HepG2 (cell line): ENCODE measurements around the gene NDE1. TPM values are rescaled to one million over a fixed set of nuclear protein-coding genes. Genes with fewer than 3 reads are reported as not detected.
A peak's percentile ranks its signal among the peaks of the same experiment; 100 is the strongest.

Experiments
- ATAC-seq: fragments of 200-7000 bp; cut with Tn5 transposase; 3 replicates; pipeline ENCODE4 v1.9.1; 2020; ENCODE audit warnings: mild to moderate bottlenecking, moderate library complexity
- BruUV-seq: library from RNA; stranded (reverse); fragments of 400-500 nt; replicated peaks from 2 replicates; lab custom pipeline; 2021; lab: Mats Ljungman, UMichigan
- CTCF ChIA-PET: fragments of 300-600 bp; formaldehyde crosslinking; extraction: SDS; loops from one replicate; lab custom pipeline; 2021; ENCODE audit warnings: low total read pairs, inconsistent platforms, low intra/inter-chr PET ratio; lab: Yijun Ruan, JAX
- POLR2A ChIA-PET: fragments of 350-600 bp; sonication (Branson Sonifier 250); formaldehyde crosslinking; loops from one replicate; lab custom pipeline; 2020; ENCODE audit warnings: antibody characterized with exemption, inconsistent platforms; lab: Yijun Ruan, JAX
- DNase-seq: peaks from one replicate; pipeline ENCODE4 v3.0.0-alpha.2; 2015; ENCODE audit warnings: low spot score
- FAIRE-seq: peaks from 3 replicates; lab custom pipeline; 2011; peaks lifted over from hg19 to GRCh38; lab: Jason Lieb, UNC
- H2AFZ ChIP-seq: one replicate; pipeline ENCODE4 v1.6.1; 2011; ENCODE audit warnings: low read length, inconsistent platforms
- H3K27ac ChIP-seq: fragments of 300-600 bp; 3 replicates; pipeline ENCODE4 v1.8.0; 2011; ENCODE audit warnings: mixed run types, mild to moderate bottlenecking, mixed read lengths, low read length, inconsistent platforms; ENCODE audit not compliant: insufficient read depth; ENCODE audit errors: extremely low read length
- H3K27me3 ChIP-seq, 2 experiments: fragments of 200-600 bp in 1 of 2; 2 replicates in 1 of 2; 3 replicates in 1 of 2; pipeline versions ENCODE4 v1.6.0 to v1.8.0; 2011; ENCODE audit warnings: low read length in 2 of 2, mild to moderate bottlenecking in 2 of 2, moderate library complexity in 2 of 2, inconsistent platforms in 1 of 2; ENCODE audit not compliant: insufficient read depth in 2 of 2, control insufficient read depth in 1 of 2
- H3K36me3 ChIP-seq, 2 experiments: fragments of 200-600 bp in 1 of 2; replicated peaks in 1 of 2; 2 replicates in 1 of 2; 3 replicates in 1 of 2; pipeline versions ENCODE4 v1.5.1 to v1.8.0; 2011; ENCODE audit warnings: low read length in 2 of 2, inconsistent platforms in 1 of 2; ENCODE audit not compliant: insufficient read depth in 2 of 2, control insufficient read depth in 1 of 2
- H3K4me1 ChIP-seq: 2 replicates; pipeline ENCODE4 v1.5.1; 2012; ENCODE audit warnings: low read length, inconsistent platforms; ENCODE audit not compliant: insufficient read depth
- H3K4me2 ChIP-seq: 2 replicates; pipeline ENCODE4 v1.6.0; 2011; ENCODE audit warnings: low read depth, low read length, inconsistent platforms
- H3K4me3 ChIP-seq, 3 experiments: fragments of 200-600 bp in 1 of 3; sonication (generic), shearing (Covaris generic) in 1 of 3; replicated peaks in 1 of 3; 2 replicates each; pipeline ENCODE4 v1.5.1; 2011 to 2016; ENCODE audit warnings: low read length in 3 of 3, inconsistent platforms in 2 of 3, low read depth in 2 of 3, mild to moderate bottlenecking in 2 of 3, control low read depth in 1 of 3, mixed read lengths in 1 of 3; ENCODE audit not compliant: insufficient read depth in 1 of 3
- H3K79me2 ChIP-seq: one replicate; pipeline ENCODE4 v1.6.1; 2011; ENCODE audit warnings: low read length, inconsistent platforms; ENCODE audit not compliant: insufficient read depth
- H3K9ac ChIP-seq: 2 replicates; pipeline ENCODE4 v1.6.0; 2011; ENCODE audit warnings: mild to moderate bottlenecking, low read depth, low read length, inconsistent platforms; ENCODE audit not compliant: insufficient read depth
- H3K9me3 ChIP-seq: 2 replicates; pipeline ENCODE4 v1.5.1; 2012; ENCODE audit warnings: mild to moderate bottlenecking, low read length
- H4K20me1 ChIP-seq: 2 replicates; pipeline ENCODE4 v1.6.0; 2011; ENCODE audit warnings: inconsistent platforms, mild to moderate bottlenecking, low read length, moderate library complexity; ENCODE audit not compliant: insufficient read depth
- NFKB2 ChIP-seq: sonication (generic); formaldehyde crosslinking; IDR thresholded peaks from 2 replicates; pipeline ENCODE4 v1.4.0; 2020; ENCODE audit warnings: missing genetic modification reagents, borderline replicate concordance
- NRL ChIP-seq: sonication (generic); formaldehyde crosslinking; IDR thresholded peaks from 2 replicates; pipeline ENCODE4 v1.5.0; 2020; ENCODE audit warnings: missing genetic modification reagents, mild to moderate bottlenecking, moderate library complexity, borderline replicate concordance
- ZBTB38 ChIP-seq: sonication (generic); formaldehyde crosslinking; IDR thresholded peaks from 2 replicates; pipeline ENCODE4 v1.5.1; 2020; ENCODE audit warnings: mild to moderate bottlenecking, missing genetic modification reagents
- ZNF136 ChIP-seq: sonication (generic); formaldehyde crosslinking; IDR thresholded peaks from 2 replicates; pipeline ENCODE4 v1.8.1; 2022; ENCODE audit warnings: low read depth, mild to moderate bottlenecking, moderate library complexity, missing genetic modification reagents
- ZNF678 ChIP-seq: sonication (generic); formaldehyde crosslinking; IDR thresholded peaks from 2 replicates; pipeline ENCODE4 v1.4.0; 2020; ENCODE audit warnings: mild to moderate bottlenecking, missing genetic modification reagents
- ZNF713 ChIP-seq: sonication (generic); formaldehyde crosslinking; IDR thresholded peaks from 2 replicates; pipeline ENCODE4 v1.4.0; 2020; ENCODE audit warnings: mild to moderate bottlenecking, missing genetic modification reagents
- ZNF737 ChIP-seq: sonication (generic); formaldehyde crosslinking; IDR thresholded peaks from 2 replicates; pipeline ENCODE4 v1.5.0; 2020; ENCODE audit warnings: missing genetic modification reagents, mild to moderate bottlenecking, borderline replicate concordance
- WGBS: methylation state at CpG from one replicate; pipeline ENCODE4 v1.1.6; 2017; ENCODE audit warnings: low lambda C conversion rate; 5-methylcytosine and 5-hydroxymethylcytosine counted together
- in situ Hi-C: cut with HindIII; loops from 2 replicates; pipeline ENCODE4 v1.10.0; 2017; ENCODE audit warnings: low pct_unique_long_range_greater_than_20kb; ENCODE audit not compliant: extremely low pct_ligation_motif_present
- intact Hi-C: fragments of 100-400 bp; cut with micrococcal nuclease; formaldehyde crosslinking; loops from one replicate; pipeline ENCODE4 v1.10.0; 2022; ENCODE audit not compliant: unreplicated experiment
- polyA plus RNA-seq, 8 experiments: library from polyadenylated mRNA; depleted of rRNA in 3 of 8; stranded (reverse) in 7 of 8; unstranded in 1 of 8; fragments of >200 nt; fragmentation: Illumina TruSeq in 4 of 8; extraction: Trizol in 4 of 8; gene quantifications; 2 replicates each; pipeline versions ENCODE4 v1.2.1 to v1.2.3, GENCODE V29; 2011 to 2016; ENCODE audit warnings: low read depth in 4 of 8, missing spikeins in 1 of 8, mixed read lengths in 1 of 8; ENCODE audit not compliant: insufficient read depth in 1 of 8
- total RNA-seq, 5 experiments: library from RNA; depleted of rRNA; stranded (reverse); fragments of >200 nt; fragmentation: Illumina TruSeq; extraction: Trizol; gene quantifications; 2 replicates each; pipeline ENCODE4 v1.2.3, GENCODE V29; 2016; ENCODE audit warnings: low read depth in 1 of 5
- TF ChIP-seq, protein P1 (sequence below): sonication (generic); formaldehyde crosslinking; IDR thresholded peaks from 2 replicates; pipeline ENCODE4 v1.8.1; 2023; ENCODE audit warnings: mild to moderate bottlenecking, missing genetic modification reagents, borderline replicate concordance
- TF ChIP-seq, protein P2 (sequence below): sonication (generic); formaldehyde crosslinking; IDR thresholded peaks from 2 replicates; pipeline ENCODE4 v1.9.0; 2021; ENCODE audit warnings: missing genetic modification reagents, borderline replicate concordance
- TF ChIP-seq, protein P3 (sequence below): fragments of 450-650 bp; IDR thresholded peaks from 2 replicates; pipeline ENCODE4 v1.6.1; 2016
- TF ChIP-seq, protein P4 (sequence below): sonication (generic); formaldehyde crosslinking; IDR thresholded peaks from 2 replicates; pipeline ENCODE4 v1.5.0; 2020; ENCODE audit warnings: missing genetic modification reagents, mild to moderate bottlenecking, borderline replicate concordance

Gene NDE1
- total and polyA plus RNA-seq, 2 of the 13 experiments (the other 11 are each of a cell fraction or from before 2014, with no cell fraction given): 40.9 to 72.5 TPM

DNA sequence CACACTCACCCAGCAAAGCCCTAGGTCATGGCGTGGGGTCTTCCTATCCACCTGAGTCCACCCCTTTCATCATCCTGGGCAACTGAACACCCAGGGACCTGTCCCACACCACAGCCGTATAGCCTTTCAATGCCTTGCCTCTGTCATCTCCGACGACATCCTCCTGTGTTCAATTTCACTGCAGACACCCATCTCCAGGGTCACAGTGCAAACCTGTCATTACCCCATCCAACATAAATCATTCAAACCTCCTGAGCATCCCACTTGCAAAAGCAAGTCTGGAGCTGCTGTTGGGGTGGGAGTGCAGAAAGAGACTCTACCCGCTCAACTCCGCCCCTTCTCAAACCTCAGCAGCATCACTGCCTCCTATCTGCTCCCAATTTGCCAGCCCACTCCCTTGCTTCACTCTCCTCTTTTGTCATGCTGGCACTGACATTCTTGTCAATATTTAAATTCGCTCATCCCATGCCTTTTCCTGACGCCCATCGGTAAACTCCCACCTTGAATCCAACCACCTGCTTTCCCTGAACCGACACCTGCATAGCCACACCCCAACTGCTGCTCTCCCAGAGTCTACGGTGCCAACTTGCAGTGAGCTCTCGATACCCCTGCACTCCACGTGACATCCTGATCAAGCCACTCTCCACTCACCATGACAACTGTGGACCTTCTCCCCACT, 44.1 kb upstream of the NDE1 start:
- intact Hi-C loops: no loop called here
- ChIA-PET CTCF (no interaction called here), POLR2A (interaction anchor here (0.7 to 6.0 kb wide), 4 partner anchors 15 to 37 kb away, joined by 3 to 89 read pairs (median 52); partner anchors contain the start of gene MARF1)
- in situ Hi-C loops: no loop called here
- H3K4me2 ChIP-seq: no peak overlapping the region
- TF ChIP-seq, protein P1, sequence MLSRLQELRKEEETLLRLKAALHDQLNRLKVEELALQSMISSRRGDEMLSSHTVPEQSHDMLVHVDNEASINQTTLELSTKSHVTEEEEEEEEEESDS (CRISPR knock-in tag): no peak
- TF ChIP-seq, protein P2, sequence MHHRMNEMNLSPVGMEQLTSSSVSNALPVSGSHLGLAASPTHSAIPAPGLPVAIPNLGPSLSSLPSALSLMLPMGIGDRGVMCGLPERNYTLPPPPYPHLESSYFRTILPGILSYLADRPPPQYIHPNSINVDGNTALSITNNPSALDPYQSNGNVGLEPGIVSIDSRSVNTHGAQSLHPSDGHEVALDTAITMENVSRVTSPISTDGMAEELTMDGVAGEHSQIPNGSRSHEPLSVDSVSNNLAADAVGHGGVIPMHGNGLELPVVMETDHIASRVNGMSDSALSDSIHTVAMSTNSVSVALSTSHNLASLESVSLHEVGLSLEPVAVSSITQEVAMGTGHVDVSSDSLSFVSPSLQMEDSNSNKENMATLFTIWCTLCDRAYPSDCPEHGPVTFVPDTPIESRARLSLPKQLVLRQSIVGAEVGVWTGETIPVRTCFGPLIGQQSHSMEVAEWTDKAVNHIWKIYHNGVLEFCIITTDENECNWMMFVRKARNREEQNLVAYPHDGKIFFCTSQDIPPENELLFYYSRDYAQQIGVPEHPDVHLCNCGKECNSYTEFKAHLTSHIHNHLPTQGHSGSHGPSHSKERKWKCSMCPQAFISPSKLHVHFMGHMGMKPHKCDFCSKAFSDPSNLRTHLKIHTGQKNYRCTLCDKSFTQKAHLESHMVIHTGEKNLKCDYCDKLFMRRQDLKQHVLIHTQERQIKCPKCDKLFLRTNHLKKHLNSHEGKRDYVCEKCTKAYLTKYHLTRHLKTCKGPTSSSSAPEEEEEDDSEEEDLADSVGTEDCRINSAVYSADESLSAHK (CRISPR knock-in tag): no peak
- TF ChIP-seq ZNF737 (CRISPR knock-in tag) (0 out of 2 replicates have a peak, but pooled peaks have one; percentile 34), NFKB2 (CRISPR knock-in tag) (0 out of 2 replicates have a peak, but pooled peaks have one; percentile 11), NRL (CRISPR knock-in tag) (0 out of 2 replicates have a peak, but pooled peaks have one; percentile 16), ZBTB38 (0 out of 2 replicates have a peak, but pooled peaks have one; percentile 28), ZNF678 (no peak), ZNF713 (CRISPR knock-in tag) (0 out of 2 replicates have a peak, but pooled peaks have one; percentile 47), ZNF136 (CRISPR knock-in tag) (no peak)
- TF ChIP-seq, protein P3, sequence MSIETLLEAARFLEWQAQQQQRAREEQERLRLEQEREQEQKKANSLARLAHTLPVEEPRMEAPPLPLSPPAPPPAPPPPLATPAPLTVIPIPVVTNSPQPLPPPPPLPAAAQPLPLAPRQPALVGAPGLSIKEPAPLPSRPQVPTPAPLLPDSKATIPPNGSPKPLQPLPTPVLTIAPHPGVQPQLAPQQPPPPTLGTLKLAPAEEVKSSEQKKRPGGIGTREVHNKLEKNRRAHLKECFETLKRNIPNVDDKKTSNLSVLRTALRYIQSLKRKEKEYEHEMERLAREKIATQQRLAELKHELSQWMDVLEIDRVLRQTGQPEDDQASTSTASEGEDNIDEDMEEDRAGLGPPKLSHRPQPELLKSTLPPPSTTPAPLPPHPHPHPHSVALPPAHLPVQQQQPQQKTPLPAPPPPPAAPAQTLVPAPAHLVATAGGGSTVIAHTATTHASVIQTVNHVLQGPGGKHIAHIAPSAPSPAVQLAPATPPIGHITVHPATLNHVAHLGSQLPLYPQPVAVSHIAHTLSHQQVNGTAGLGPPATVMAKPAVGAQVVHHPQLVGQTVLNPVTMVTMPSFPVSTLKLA: peak; percentile 66; the same call in 1 of the 2 replicates
- TF ChIP-seq, protein P4, sequence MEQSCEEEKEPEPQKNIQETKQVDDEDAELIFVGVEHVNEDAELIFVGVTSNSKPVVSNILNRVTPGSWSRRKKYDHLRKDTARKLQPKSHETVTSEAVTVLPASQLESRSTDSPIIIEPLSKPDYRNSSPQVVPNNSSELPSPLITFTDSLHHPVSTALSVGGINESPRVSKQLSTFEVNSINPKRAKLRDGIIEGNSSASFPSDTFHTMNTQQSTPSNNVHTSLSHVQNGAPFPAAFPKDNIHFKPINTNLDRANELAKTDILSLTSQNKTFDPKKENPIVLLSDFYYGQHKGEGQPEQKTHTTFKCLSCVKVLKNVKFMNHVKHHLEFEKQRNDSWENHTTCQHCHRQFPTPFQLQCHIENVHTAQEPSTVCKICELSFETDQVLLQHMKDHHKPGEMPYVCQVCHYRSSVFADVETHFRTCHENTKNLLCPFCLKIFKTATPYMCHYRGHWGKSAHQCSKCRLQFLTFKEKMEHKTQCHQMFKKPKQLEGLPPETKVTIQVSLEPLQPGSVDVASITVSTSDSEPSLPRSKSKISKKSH: 0 out of 2 replicates have a peak, but pooled peaks have one; percentile 39
- DNase-seq: no peak
- no peak overlapping the region for H3K9ac ChIP-seq
- no peaks in the 10 kb centered on the region for H4K20me1 ChIP-seq
- H3K36me3 ChIP-seq: peaks cover 35 to 56% of the 10 kb centered on the region in 2 experiments
- H3K27me3 ChIP-seq: no peaks in the 10 kb centered on the region
- H3K4me3 ChIP-seq: no peak overlapping the region
- BruUV-seq: no TSS peak
- ATAC-seq: no peak
- H3K27ac ChIP-seq: no peak overlapping the region
- no peaks in the 10 kb centered on the region for H3K79me2 ChIP-seq
- WGBS: 96% methylated on average over 13 of the region's 13 CpGs
- H3K4me1 ChIP-seq: peaks cover 47% of the 10 kb centered on the region
- no peaks in the 10 kb centered on the region for H3K9me3 ChIP-seq
- no peak overlapping the region for H2AFZ ChIP-seq
- no peak for FAIRE-seq
